Duodenal mucosa (tissue), 2 donors: ENCODE data around the gene AUP1.

Source experiments
- H3K27ac ChIP-seq: one replicate; pipeline ENCODE4 v1.7.0; 2013; ENCODE audit warnings: low read depth, low read length
- H3K27me3 ChIP-seq, 2 donors: one replicate each; pipeline ENCODE4 v1.7.0; 2013; ENCODE audit warnings: low read length in 2 of 2, control low read depth in 1 of 2; ENCODE audit not compliant: insufficient read depth in 2 of 2, control insufficient read depth in 1 of 2
- H3K36me3 ChIP-seq, 2 donors: one replicate each; pipeline ENCODE4 v1.7.0; 2013; ENCODE audit warnings: low read length in 2 of 2, control low read depth in 1 of 2; ENCODE audit not compliant: insufficient read depth in 2 of 2, control insufficient read depth in 1 of 2
- H3K4me1 ChIP-seq, 2 donors: one replicate each; pipeline ENCODE4 v1.7.0; 2013; ENCODE audit warnings: low read length in 2 of 2, control low read depth in 1 of 2; ENCODE audit not compliant: insufficient read depth in 2 of 2, control insufficient read depth in 1 of 2
- H3K4me3 ChIP-seq, 2 donors: one replicate each; pipeline ENCODE4 v1.7.0; 2013; ENCODE audit warnings: low read length in 2 of 2, low read depth in 1 of 2
- H3K9ac ChIP-seq, 2 donors: one replicate each; pipeline ENCODE4 v1.7.0; 2013; ENCODE audit warnings: low read length in 2 of 2, low read depth in 1 of 2
- H3K9me3 ChIP-seq, 2 donors: one replicate each; pipeline ENCODE4 v1.7.0; 2013; ENCODE audit warnings: low read length in 2 of 2, control low read depth in 1 of 2; ENCODE audit not compliant: control insufficient read depth in 1 of 2

The AUP1 gene

DNA sequence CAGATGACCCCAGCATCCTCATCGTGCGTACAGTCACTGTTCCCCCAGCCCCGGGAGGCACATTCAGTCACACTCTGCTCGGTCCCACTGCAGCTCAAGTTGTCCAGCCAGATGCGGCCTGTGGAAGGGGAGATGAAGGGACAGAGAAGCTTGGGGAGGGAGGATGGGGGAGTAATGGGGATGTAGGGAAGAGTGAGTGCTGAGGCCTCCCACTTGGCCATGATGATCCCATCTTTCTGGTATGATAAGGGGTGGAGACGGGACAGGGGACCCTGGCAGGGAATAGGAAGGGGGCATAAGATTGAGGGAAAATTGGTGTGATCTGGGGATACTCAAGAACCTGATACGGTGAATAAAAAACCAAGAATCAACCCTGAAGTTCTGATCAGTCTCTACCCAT lies 20.7 kb upstream of the AUP1 start:
- Histone ChIP-seq H3K36me3 (no peaks in the 10 kb centered on the region), H3K4me3 (no peak overlapping the region), H3K27ac (no peak overlapping the region), H3K9me3 (no peaks in the 10 kb centered on the region), H3K4me1 (peaks cover 11 to 25% of the 10 kb centered on the region in 2 donors), H3K9ac (no peak overlapping the region), H3K27me3 (peaks cover 4 to 8% of the 10 kb centered on the region in 2 donors)

GRCh38 chr2:74548900-74549826 lies 19.7 kb upstream of the AUP1 start:
- H3K36me3 ChIP-seq = no peaks in the 10 kb centered on the region
- H3K27ac ChIP-seq = no peak overlapping the region
- H3K4me1 ChIP-seq = peaks cover 11 to 20% of the 10 kb centered on the region in 2 donors
- peaks cover 4 to 8% of the 10 kb centered on the region in 2 donors for H3K27me3 ChIP-seq
- peak overlapping the region; percentile 66 to 71 for H3K4me3 ChIP-seq
- H3K9ac ChIP-seq = peak overlapping the region; percentile 41 to 67
- no peaks in the 10 kb centered on the region for H3K9me3 ChIP-seq

DNA sequence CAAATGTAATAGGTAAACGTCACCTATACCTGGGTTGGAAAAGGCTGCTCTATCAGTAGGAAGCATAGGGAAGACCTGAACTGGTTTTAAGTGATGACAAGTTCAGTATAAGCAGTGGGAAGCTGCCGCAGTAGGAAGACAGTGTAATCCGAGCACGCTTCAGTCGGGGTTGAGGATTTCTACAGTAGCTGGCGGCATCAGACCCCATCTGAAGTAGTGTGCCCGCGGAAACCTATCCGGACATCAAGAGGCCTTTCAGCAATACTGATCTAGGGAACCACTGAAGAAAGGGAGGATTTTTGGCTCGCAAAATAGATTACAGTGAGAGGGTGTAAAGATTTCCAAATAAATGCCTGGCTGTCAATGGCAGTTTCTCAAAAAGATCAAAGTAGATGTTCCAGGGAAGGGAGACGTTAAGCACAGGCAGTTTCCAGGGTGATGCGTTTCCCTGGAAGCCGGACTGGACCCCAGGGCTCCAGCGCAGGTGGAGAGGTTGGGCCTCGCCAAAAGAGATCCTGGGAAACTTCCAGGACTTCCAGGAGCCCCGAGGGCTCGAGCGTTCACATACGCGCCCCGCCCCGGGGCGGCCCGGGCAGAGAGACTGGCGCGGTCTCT lies 18.9 kb upstream of the AUP1 start:
- Histone ChIP-seq H3K9me3 (no peaks in the 10 kb centered on the region), H3K4me1 (peaks cover 11 to 13% of the 10 kb centered on the region in 2 donors), H3K9ac (peak overlapping the region; percentile 41 to 67), H3K4me3 (peak overlapping the region; percentile 66 to 71), H3K36me3 (no peaks in the 10 kb centered on the region), H3K27ac (no peak overlapping the region), H3K27me3 (peaks cover 4 to 8% of the 10 kb centered on the region in 2 donors)

GRCh38 chr2:74546004-74546403 lies 16.5 kb upstream of the AUP1 start:
- H3K9me3 ChIP-seq = no peaks in the 10 kb centered on the region
- no peak overlapping the region for H3K27ac ChIP-seq
- peaks cover 11 to 12% of the 10 kb centered on the region in 2 donors for H3K4me1 ChIP-seq
- H3K4me3 ChIP-seq = no peak overlapping the region
- no peak overlapping the region for H3K9ac ChIP-seq
- H3K36me3 ChIP-seq = no peaks in the 10 kb centered on the region
- H3K27me3 ChIP-seq = peaks cover 4 to 8% of the 10 kb centered on the region in 2 donors

DNA sequence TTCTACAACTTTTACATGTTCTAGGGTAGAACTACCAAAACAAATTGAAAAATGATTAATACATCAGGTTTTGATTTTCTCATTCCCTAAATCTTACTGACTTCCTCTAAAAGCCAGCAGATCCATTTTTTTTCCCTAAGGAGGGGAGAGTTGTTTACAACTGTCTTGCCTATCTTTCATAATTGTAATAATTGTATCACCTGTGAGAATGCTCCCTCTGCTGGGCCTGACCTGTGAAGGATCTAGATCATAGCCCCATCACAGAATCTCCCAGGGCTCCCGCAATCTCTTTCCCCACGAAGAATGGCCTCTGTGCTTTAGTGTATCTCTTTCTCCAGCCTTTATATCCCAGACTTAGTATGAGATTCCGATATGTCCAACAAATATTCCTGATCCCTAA lies 15.1 kb upstream of the AUP1 start:
- H3K4me3 ChIP-seq = no peak overlapping the region
- peaks cover 3 to 4% of the 10 kb centered on the region in 2 donors for H3K27me3 ChIP-seq
- no peaks in the 10 kb centered on the region for H3K9me3 ChIP-seq
- H3K27ac ChIP-seq = no peak overlapping the region
- H3K9ac ChIP-seq = no peak overlapping the region
- H3K36me3 ChIP-seq = no peaks in the 10 kb centered on the region
- H3K4me1 ChIP-seq = peaks cover 6 to 7% of the 10 kb centered on the region in 2 donors

DNA sequence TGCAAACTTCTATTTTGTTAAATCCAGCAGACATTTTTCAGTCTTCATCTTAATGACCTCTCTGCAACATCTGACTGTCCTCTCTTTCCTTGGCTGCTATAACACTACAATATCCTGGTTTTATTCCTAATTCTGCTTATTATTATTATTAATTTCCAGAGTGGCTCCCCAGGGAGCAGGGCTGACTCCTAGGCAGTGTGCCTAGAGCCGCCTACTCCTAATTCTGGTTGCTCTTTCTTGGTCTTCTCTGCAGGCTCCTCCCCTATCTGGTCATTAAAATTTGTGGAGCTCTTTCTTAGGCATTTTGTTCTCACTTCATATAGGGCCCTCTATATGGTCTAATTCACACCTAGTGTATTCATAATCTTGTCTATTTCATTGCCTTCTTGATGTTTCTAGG lies 13.5 kb upstream of the AUP1 start:
- peaks cover 0 to 3% of the 10 kb centered on the region in 2 donors for H3K27me3 ChIP-seq
- H3K4me1 ChIP-seq = no peaks in the 10 kb centered on the region
- H3K9me3 ChIP-seq = no peaks in the 10 kb centered on the region

DNA sequence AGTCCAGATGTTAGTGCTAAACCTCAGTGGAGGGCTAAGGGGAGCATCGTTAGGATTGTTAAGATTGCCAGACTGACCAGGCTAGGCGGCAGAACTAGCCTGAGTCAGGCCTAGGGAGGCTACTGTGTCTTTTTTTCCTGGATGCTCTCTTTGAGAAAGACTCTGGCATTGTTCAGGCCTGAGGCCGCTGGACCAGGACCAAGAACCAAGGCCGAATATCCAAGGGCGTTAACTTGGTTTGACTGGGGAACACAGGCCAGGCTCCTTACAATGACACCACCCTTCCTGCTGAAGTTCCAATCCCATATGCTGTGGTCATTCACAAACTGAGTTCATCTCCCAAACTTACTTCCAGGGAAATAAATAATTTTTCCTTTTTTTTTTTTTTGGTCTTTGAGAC lies 10.8 kb upstream of the AUP1 start:
- no peak overlapping the region for H3K27ac ChIP-seq
- H3K9me3 ChIP-seq = no peaks in the 10 kb centered on the region
- no peak overlapping the region for H3K4me3 ChIP-seq

More for the DNA sequence above, 13.5 kb upstream of the AUP1 start:
- Histone ChIP-seq H3K27ac (no peak overlapping the region), H3K36me3 (no peaks in the 10 kb centered on the region), H3K9ac (no peak overlapping the region), H3K4me3 (no peak overlapping the region)

GRCh38 chr2:74538881-74539339 lies 9.4 kb upstream of the AUP1 start:
- H3K9ac ChIP-seq = no peak overlapping the region
- H3K9me3 ChIP-seq = no peaks in the 10 kb centered on the region
- H3K27me3 ChIP-seq = peaks cover 0 to 3% of the 10 kb centered on the region in 2 donors
- H3K27ac ChIP-seq = no peak overlapping the region
- peaks cover 0 to 4% of the 10 kb centered on the region in 2 donors for H3K36me3 ChIP-seq
- H3K4me1 ChIP-seq = no peaks in the 10 kb centered on the region
- no peak overlapping the region for H3K4me3 ChIP-seq

More for the DNA sequence above, 10.8 kb upstream of the AUP1 start:
- no peak overlapping the region for H3K9ac ChIP-seq
- no peaks in the 10 kb centered on the region for H3K36me3 ChIP-seq
- no peaks in the 10 kb centered on the region for H3K4me1 ChIP-seq
- peaks cover 0 to 3% of the 10 kb centered on the region in 2 donors for H3K27me3 ChIP-seq

DNA sequence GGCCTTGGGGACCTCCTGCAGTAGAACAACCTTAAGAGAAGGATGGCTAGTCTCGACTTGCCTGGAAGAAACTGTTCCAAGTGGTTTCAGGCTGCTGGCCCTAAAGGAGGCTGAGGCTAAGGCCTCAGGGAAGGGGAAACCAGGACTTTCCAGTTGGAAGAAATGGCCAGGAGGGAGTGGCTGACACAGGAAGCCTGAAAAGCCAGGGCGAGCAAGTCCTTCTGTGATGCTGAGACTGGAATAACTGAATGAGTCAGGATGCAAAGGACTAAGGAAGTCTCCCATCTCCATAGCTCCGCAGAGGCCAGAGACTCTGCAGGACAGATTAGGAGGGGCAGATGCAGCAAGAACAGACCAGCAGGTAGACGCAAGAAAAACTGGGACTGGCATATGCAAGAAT lies 7.6 kb upstream of the AUP1 start:
- H3K27ac ChIP-seq = no peak overlapping the region
- H3K36me3 ChIP-seq = peaks cover 0 to 20% of the 10 kb centered on the region in 2 donors
- no peaks in the 10 kb centered on the region for H3K9me3 ChIP-seq
- H3K27me3 ChIP-seq = peaks cover 0 to 3% of the 10 kb centered on the region in 2 donors
- peaks cover 0 to under 1% of the 10 kb centered on the region in 2 donors for H3K4me1 ChIP-seq
- H3K4me3 ChIP-seq = no peak overlapping the region
- H3K9ac ChIP-seq = no peak overlapping the region
